ENCODE results near the gene TRIM59.

The TRIM59 gene

DNA sequence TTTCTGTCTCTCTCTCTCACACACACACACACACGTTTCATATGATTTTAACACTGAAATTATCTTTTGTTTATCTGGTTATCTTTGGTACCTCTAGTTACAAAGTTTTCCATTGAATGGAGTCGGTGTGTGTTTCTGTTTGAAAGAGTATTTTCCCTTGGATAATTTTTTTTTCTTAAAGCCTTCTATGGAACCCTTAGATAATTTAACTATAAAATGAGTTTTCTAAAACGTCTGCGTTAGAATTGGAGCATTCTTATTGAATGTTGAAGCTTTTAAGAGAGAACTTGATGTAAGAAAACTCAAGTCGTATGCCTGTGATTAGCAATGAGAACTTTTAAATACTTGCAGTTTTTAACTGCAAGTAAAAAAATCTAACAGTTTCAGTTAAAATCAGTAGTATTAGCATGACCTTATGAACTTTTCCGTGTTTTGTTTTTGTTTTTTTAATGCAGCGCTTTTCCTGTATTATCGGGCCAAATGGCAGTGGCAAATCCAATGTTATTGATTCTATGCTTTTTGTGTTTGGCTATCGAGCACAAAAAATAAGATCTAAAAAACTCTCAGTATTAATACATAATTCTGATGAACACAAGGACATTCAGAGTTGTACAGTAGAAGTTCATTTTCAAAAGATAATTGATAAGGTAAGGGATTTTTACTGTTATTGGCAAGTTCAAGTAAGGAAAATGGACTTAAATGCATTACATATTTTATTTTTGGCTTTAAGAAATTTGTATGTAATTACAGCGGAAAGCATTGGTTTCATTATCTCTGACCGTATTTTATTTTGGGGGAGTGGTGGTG lies 47.2 kb downstream of the TRIM59 start:
- DNase-seq: no peak

DNA sequence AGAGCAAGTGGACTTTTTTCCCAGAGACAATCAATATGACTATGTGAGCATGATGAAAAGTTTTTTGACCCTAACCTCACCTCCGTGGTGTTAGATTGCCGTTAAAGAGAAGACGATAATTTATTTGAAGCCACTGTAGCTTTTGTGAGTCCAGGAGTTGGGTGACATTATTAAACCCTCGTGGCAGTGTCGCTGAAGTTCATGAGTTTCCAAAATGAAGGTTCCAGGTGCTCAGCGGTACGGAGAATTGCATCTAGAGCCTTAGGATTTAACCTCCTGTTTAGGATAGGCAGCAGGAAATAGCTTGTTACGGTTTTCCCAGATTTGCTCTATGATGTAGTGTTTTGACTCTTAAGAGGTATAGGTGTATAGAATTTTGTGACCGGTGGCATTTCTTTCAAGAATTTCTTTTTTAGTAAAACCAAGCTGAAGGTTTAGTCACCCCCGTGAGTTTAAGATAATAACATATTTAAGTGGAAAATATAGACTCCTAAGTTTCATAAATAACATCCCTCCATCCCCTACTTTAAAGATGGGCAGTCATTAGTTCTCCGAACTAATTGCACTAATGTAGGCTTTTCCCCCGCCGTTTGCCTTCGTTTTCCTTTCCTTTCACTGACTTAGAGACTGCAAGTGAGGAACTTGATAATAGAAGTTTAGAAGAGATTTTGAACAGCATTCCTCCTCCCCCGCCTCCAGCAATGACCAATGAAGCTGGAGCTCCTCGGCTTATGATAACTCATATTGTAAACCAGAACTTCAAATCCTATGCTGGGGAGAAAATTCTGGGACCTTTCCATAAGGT lies 48.1 kb downstream of the TRIM59 start:
- DNase-seq: peak; percentile 30

DNA sequence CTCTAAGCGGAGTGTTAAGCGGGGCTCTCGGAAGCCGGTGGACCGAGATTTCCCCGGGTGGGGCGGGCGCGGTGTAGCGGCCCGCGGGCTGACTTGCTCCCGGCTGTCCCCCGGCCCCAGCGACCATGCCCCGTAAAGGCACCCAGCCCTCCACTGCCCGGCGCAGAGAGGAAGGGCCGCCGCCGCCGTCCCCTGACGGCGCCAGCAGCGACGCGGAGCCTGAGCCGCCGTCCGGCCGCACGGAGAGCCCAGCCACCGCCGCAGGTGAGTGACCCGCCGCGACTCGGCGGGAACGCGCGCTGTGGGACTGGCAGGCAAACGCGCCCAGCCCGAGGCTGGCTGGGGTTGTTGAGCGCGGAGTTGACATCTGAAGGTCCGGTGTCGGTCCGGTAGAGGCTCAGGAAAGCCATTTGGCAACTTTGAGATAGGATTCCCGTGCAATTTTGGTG lies 48.9 kb downstream of the TRIM59 start:
- no peak for DNase-seq

DNA sequence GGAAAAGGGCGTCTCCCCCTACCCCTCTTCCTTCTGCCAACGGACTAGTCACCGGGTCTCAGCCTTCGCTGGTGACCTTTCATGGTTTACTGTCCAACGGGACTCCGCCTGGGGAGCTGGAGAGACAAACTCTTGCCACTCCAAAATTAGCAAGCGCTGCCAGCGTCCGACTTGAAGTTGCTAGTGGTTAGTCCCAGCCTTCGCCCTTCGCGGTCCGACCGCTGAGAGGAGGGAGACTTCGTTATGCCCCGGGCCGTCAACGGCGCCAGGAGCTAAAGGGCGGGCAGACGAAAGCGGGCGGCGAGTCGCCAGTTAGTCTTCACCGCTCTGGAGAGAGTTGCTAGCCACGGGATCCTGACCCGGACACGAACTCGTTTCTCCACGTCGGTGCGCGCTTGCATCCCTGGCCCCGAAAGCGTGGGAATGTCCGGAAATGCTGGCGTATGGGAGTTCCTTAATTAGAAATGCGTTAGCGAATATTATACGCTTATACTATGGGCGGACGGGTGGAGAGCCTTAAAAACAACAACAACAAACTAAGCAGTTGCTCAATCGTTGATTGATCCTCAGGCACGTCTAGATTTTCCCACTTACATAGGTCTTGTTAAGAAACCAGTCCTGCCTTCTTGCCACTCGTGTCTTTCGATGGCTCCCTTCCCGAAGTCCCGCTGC lies 49.4 kb downstream of the TRIM59 start:
- no peak for DNase-seq

DNA sequence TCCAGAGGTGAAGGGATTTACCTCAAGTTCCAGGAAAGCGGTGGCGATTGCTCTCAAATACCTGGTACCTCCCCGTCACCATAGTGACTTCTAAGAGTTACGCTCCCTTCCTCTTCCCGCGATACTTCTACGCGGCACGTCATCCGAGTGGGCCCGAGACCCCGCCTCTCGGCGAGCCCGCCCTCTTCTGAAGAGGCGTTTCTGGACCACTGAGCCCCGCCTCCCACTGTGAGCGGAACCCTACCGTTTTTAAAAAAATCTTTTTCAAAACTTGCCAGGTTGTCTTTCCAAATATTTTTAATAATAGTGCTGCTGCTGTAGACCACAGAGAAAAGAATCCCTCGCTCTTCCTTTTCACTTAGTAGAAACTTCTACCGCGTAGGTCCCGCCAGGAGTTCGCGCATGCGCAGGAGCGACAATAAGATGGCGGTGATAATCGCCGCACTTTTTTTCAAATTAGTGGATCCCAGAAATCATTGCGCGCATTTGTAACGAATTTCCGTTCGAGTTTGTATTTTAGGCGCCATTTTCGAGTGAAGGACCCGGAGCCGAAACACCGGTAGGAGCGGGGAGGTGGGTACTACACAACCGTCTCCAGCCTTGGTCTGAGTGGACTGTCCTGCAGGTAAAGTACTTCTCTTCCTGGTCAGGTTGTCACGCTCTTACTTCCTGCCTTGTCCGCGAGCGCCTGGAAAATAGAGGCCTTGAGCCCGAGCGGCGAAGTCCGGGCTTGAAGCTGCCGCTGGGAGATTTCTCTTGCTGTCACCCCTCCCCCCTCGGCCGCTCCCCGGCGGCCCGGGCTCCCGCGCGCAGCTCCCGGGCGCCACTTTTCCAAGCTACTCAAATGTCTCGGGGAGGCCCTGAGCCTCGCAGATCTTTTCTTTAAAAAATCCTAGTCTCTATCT lies 50.2 kb downstream of the TRIM59 start, which contains the start of the genes IFT80 and SMC4:
Gene IFT80, minus strand, starts transcription at position 101 of the 905 bp plus-strand sequence. CDS start 14,625 bp downstream, outside the sequence.
Gene SMC4, plus strand, starts transcription at position 526 of the 905 bp plus-strand sequence. CDS start 1,177 bp downstream, outside the sequence.
- DNase-seq: peak; percentile 95

DNA sequence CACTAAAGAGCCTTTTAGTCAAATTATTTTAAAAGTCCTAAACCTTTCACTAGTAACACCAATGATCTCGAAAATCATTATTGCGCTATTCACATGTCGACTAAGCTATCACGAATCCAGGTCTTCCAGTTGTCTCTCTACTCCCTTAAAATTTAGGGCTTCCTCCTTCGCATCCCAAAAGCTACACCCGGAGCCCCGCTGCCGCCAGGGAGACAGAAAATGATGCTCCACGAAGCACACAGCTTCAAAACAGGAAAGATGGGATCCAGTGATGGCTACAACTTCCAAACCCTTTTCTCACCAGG lies 50.8 kb downstream of the TRIM59 start:
- DNase-seq: no peak

DNA sequence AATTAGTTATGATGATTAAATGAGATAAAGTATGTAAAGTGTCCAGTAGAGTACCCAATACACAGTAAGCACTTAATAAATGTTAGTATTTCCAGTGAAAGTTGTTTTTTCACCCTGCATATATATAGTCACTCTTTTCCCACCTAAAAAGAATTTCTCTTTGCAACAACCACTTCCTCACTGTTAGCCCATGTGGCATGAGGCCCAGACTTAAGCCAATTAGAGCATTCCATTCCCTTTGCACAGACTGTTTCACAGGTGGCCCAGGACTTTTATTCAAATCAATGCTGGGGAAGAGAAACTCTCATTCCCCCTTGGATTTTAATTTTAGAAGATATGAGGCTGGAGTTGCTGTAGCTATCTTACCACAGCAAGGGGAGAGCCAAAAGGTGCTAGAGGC lies 54.3 kb downstream of the TRIM59 start:
- DNase-seq: no peak

DNA sequence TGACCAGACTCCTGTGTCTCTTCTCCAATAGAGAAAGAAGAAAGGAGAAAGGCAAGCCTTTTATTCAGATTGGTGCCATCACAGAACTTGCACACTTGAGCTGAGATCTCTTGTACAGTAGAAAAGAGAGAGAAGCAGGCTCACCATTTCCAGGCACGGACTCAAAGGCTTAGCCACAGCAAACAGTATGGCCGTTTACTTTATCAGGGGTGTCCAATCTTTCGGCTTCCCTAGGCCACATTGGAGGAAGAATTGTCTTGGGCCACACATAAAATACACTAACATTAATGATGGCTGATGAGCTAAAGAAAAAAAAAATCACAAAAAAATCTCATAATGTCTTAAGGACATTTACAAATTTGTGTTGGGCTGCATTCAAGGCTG lies 55.6 kb downstream of the TRIM59 start:
- DNase-seq: no peak

DNA sequence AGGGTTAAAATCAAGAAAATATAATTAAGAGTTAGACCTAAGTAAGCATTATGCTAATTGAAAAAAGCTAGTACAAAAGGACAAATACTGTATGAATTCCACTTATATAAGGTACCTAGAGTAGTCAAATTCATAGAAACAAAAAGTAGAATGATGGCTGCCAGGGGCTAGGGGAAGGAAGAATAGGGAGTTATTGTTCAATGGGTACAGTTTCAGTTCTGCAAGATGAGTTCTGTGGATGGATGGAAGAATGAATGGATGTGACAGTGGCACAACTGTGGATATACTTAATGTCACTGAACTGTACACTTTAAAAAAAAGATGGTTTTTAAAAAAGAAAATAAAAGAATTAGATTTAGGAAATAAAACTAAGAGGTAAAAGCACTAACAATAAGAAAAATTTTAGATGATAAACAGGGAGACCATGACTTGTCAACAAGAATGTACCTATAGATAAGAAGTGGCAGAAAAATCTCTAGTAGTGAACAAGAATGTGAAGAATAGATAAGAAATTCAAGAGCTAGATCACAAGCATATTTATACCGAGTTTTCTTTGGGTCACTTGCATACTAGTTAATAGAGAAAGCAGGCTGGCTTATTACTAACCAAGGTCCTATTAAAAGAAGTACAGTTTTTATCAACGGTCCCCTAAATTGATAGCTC lies 56.1 kb downstream of the TRIM59 start:
- no peak for DNase-seq

DNA sequence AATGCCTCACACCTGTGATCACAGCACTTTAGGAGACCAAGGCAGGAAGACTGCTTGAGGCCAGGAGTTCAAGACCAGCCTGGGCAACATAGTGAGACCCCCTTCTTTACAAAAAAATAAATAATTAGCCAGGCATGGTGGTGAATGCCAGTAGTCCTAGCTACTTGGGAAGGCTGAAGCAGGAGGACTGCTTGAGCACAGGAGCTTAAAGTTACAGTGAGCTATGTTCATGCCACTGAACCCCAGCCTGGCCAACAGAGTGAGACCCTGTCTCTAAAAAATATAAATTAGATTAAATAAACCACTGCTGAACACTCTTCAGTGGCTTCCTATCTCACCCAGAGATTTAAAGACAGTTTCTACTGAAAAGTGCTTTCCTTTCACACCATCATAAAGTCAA lies 56.8 kb downstream of the TRIM59 start:
- DNase-seq: no peak

DNA sequence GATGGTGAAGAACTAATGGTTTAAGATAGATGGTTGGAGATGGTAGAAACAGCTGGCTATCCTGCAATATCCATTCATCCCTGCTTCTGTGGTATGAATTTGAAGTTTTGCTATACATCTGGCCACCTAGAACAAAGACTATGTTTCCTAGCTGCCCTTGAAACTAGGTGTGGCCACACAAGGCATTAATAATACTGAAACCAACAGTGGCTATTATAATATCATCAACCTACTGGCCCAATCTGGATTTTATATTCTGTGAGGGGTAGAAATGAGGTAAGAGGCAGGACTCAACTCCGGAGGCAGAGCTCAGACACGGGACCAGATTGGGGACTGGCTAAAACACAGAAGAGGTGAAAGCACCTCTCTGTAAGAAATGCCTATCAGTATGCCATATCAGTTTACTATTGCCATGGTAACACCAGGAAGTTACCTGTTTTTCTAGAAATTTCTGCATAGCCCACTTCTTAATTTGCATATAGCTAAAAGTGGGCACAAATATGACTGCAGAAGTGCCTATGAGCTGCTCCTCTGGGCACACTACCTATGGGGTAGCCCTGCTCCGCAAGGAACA lies 58.9 kb downstream of the TRIM59 start:
- no peak for DNase-seq

Measured in NCI-H526 treated with DMSO at 0.1 percent for 48 hours (cell line).